ENCODE measurements around the gene PTPRG.

PTPRG gene

GRCh38 chr3:61810953-61811497 lies 249.7 kb downstream of the PTPRG start:
- H2AFZ ChIP-seq (ENCODE audit: low read length), result no peak overlapping the region
- H3K9me2 ChIP-seq (replicated peaks; ENCODE audit: low read depth, low read length), result no peaks in the 10 kb centered on the region
- H3F3A ChIP-seq (ENCODE audit: low read depth), result no peaks in the 10 kb centered on the region
- H3K79me2 ChIP-seq (ENCODE audit: insufficient read depth, low read length), result no peaks in the 10 kb centered on the region
- no peaks in the 10 kb centered on the region for H3K9me3 ChIP-seq (ENCODE audit: insufficient read depth, low read depth, low read length)
- H3K4me1 ChIP-seq (ENCODE audit: insufficient read depth, low read length, poor library complexity, severe bottlenecking), result peaks cover 28% of the 10 kb centered on the region
- H3K4me2 ChIP-seq (ENCODE audit: low read depth, low read length, poor library complexity, severe bottlenecking), result no peak overlapping the region
- no peaks in the 10 kb centered on the region for H4K20me1 ChIP-seq (ENCODE audit: insufficient read depth, low read length, poor library complexity, severe bottlenecking)
- H3K36me3 ChIP-seq (ENCODE audit: insufficient read depth, low read length), result no peaks in the 10 kb centered on the region
- H3K27me3 ChIP-seq (ENCODE audit: insufficient read depth, low read length, poor library complexity, severe bottlenecking), result no peaks in the 10 kb centered on the region
- no peak overlapping the region for H3K4me3 ChIP-seq (ENCODE audit: low read length, poor library complexity, severe bottlenecking)
- no peak overlapping the region for H3K9ac ChIP-seq (ENCODE audit: low read depth, low read length, poor library complexity, severe bottlenecking)
- TF ChIP-seq CTCF (conservative IDR thresholded peaks at IDR 0.05; ENCODE audit: low read length) (no peak), EZH2phosphoT487 (IDR thresholded peaks at IDR 0.05; ENCODE audit: borderline replicate concordance) (no peak)

DNA sequence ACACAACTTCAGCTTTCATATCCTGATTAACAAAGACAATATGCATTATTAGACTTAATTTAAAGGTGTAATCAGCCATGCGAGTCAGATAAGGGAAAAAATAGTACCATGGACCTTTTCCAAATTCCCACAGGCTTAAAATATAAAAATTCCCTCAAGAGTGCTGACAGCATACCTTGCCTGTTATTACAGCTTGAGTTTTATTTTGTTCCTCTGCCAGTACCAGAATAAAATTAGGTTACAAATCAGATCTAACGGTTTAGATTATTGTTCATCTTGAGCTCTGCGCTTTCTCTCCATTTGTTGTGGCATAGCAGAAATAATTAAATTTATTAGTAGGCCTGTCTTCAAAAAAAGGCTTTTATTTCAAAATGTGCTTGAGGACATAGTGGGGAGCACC lies 250.3 kb downstream of the PTPRG start:
- no peak overlapping the region for H3K4me3 ChIP-seq (ENCODE audit: low read length, poor library complexity, severe bottlenecking)
- no peaks in the 10 kb centered on the region for H3K36me3 ChIP-seq (ENCODE audit: insufficient read depth, low read length)
- no peaks in the 10 kb centered on the region for H3F3A ChIP-seq (ENCODE audit: low read depth)
- H2AFZ ChIP-seq (ENCODE audit: low read length), result no peak overlapping the region
- H3K4me2 ChIP-seq (ENCODE audit: low read depth, low read length, poor library complexity, severe bottlenecking), result no peak overlapping the region
- TF ChIP-seq CTCF (conservative IDR thresholded peaks at IDR 0.05; ENCODE audit: low read length) (no peak), EZH2phosphoT487 (IDR thresholded peaks at IDR 0.05; ENCODE audit: borderline replicate concordance) (no peak)
- H3K9me2 ChIP-seq (replicated peaks; ENCODE audit: low read depth, low read length), result no peaks in the 10 kb centered on the region
- H3K27me3 ChIP-seq (ENCODE audit: insufficient read depth, low read length, poor library complexity, severe bottlenecking), result no peaks in the 10 kb centered on the region
- no peaks in the 10 kb centered on the region for H3K9me3 ChIP-seq (ENCODE audit: insufficient read depth, low read depth, low read length)
- H3K9ac ChIP-seq (ENCODE audit: low read depth, low read length, poor library complexity, severe bottlenecking), result no peak overlapping the region
- no peaks in the 10 kb centered on the region for H3K79me2 ChIP-seq (ENCODE audit: insufficient read depth, low read length)
- peaks cover 28% of the 10 kb centered on the region for H3K4me1 ChIP-seq (ENCODE audit: insufficient read depth, low read length, poor library complexity, severe bottlenecking)
- no peaks in the 10 kb centered on the region for H4K20me1 ChIP-seq (ENCODE audit: insufficient read depth, low read length, poor library complexity, severe bottlenecking)

GRCh38 chr3:61812085-61812484 lies 250.7 kb downstream of the PTPRG start:
- H3K4me1 ChIP-seq (ENCODE audit: insufficient read depth, low read length, poor library complexity, severe bottlenecking), result peaks cover 28% of the 10 kb centered on the region
- H3K27me3 ChIP-seq (ENCODE audit: insufficient read depth, low read length, poor library complexity, severe bottlenecking), result no peaks in the 10 kb centered on the region

More at GRCh38 chr3:61812085-61812484, 250.7 kb downstream of the PTPRG start:
- H3K36me3 ChIP-seq (ENCODE audit: insufficient read depth, low read length), result no peaks in the 10 kb centered on the region
- no peaks in the 10 kb centered on the region for H3F3A ChIP-seq (ENCODE audit: low read depth)
- no peaks in the 10 kb centered on the region for H3K9me2 ChIP-seq (replicated peaks; ENCODE audit: low read depth, low read length)
- no peaks in the 10 kb centered on the region for H3K9me3 ChIP-seq (ENCODE audit: insufficient read depth, low read depth, low read length)
- no peaks in the 10 kb centered on the region for H3K79me2 ChIP-seq (ENCODE audit: insufficient read depth, low read length)
- TF ChIP-seq EZH2phosphoT487 (IDR thresholded peaks at IDR 0.05; ENCODE audit: borderline replicate concordance) (no peak), CTCF (conservative IDR thresholded peaks at IDR 0.05; ENCODE audit: low read length) (no peak)
- H3K4me2 ChIP-seq (ENCODE audit: low read depth, low read length, poor library complexity, severe bottlenecking), result no peak overlapping the region
- H2AFZ ChIP-seq (ENCODE audit: low read length), result no peak overlapping the region
- H3K9ac ChIP-seq (ENCODE audit: low read depth, low read length, poor library complexity, severe bottlenecking), result no peak overlapping the region
- no peaks in the 10 kb centered on the region for H4K20me1 ChIP-seq (ENCODE audit: insufficient read depth, low read length, poor library complexity, severe bottlenecking)
- no peak overlapping the region for H3K4me3 ChIP-seq (ENCODE audit: low read length, poor library complexity, severe bottlenecking)

All from Loucy (cell line).